GM23248 (cell line): ENCODE measurements around the gene RAP2C. TPM values are rescaled to one million over a fixed set of nuclear protein-coding genes. Genes with fewer than 3 reads are reported as not detected.

ENCODE experiments used
- DNase-seq: peaks from one replicate; pipeline ENCODE4 v3.0.0-alpha.2; 2015
- H2AFZ ChIP-seq: fragments of 200-600 bp; sonication (generic); 2 replicates; pipeline ENCODE4 v1.6.1; 2016; ENCODE audit warnings: antibody characterized with exemption
- H3F3A ChIP-seq: fragments of 200-600 bp; sonication (generic); 2 replicates; pipeline ENCODE4 v1.6.1; 2016; ENCODE audit warnings: mild to moderate bottlenecking, antibody characterized with exemption, mixed run types; ENCODE audit not compliant: insufficient read depth
- H3K27ac ChIP-seq: fragments of 200-600 bp; sonication (generic); 2 replicates; pipeline ENCODE4 v1.5.1; 2016; ENCODE audit warnings: mild to moderate bottlenecking
- H3K27me3 ChIP-seq: fragments of 200-600 bp; sonication (generic); replicated peaks from 2 replicates; pipeline ENCODE4 v1.6.1; 2016; ENCODE audit warnings: mild to moderate bottlenecking; ENCODE audit not compliant: insufficient read depth
- H3K36me3 ChIP-seq: fragments of 200-600 bp; sonication (generic); 2 replicates; pipeline ENCODE4 v1.6.1; 2016; ENCODE audit warnings: low read depth, mild to moderate bottlenecking
- H3K4me1 ChIP-seq: fragments of 200-600 bp; sonication (generic); 2 replicates; pipeline ENCODE4 v1.6.1; 2016; ENCODE audit warnings: mild to moderate bottlenecking; ENCODE audit not compliant: insufficient read depth
- H3K4me2 ChIP-seq: fragments of 200-600 bp; sonication (generic); one replicate; pipeline ENCODE4 v1.6.1; 2016; ENCODE audit warnings: mild to moderate bottlenecking; ENCODE audit not compliant: unreplicated experiment
- H3K4me3 ChIP-seq: fragments of 200-600 bp; sonication (generic); 2 replicates; pipeline ENCODE4 v1.5.1; 2016; ENCODE audit warnings: mild to moderate bottlenecking
- H3K79me2 ChIP-seq: fragments of 200-600 bp; sonication (generic); 2 replicates; pipeline ENCODE4 v1.6.1; 2016; ENCODE audit warnings: mild to moderate bottlenecking; ENCODE audit not compliant: insufficient read depth
- H3K9ac ChIP-seq: fragments of 200-600 bp; sonication (generic); 2 replicates; pipeline ENCODE4 v1.6.1; 2016; ENCODE audit warnings: mild to moderate bottlenecking
- H3K9me2 ChIP-seq: fragments of 200-600 bp; sonication (generic); 2 replicates; pipeline ENCODE4 v1.6.1; 2016; ENCODE audit warnings: mixed run types, mild to moderate bottlenecking, moderate library complexity; ENCODE audit not compliant: insufficient read depth
- H3K9me3 ChIP-seq: fragments of 200-600 bp; sonication (generic); one replicate; pipeline ENCODE4 v1.6.1; 2017; ENCODE audit warnings: low read depth
- H4K20me1 ChIP-seq: fragments of 200-600 bp; sonication (generic); 2 replicates; pipeline ENCODE4 v1.6.0; 2016; ENCODE audit not compliant: insufficient read depth
- EZH2 ChIP-seq: fragments of 200-600 bp; sonication (generic); IDR thresholded peaks from 2 replicates; pipeline ENCODE4 v1.6.1; 2018; ENCODE audit warnings: antibody characterized with exemption, mild to moderate bottlenecking; ENCODE audit not compliant: insufficient read depth, poor library complexity, severe bottlenecking
- EZH2phosphoT487 ChIP-seq: fragments of 200-600 bp; sonication (generic); IDR thresholded peaks from 2 replicates; pipeline ENCODE4 v1.6.1; 2018; ENCODE audit warnings: antibody characterized with exemption, moderate library complexity, mild to moderate bottlenecking, low read depth; ENCODE audit not compliant: insufficient read depth
- WGBS, 2 experiments: methylation state at CpG; one replicate each; pipeline ENCODE4 v1.1.6; 2015 to 2017; ENCODE audit warnings: low lambda C conversion rate in 2 of 2, low coverage in 1 of 2; ENCODE audit errors: missing lambda C conversion rate in 2 of 2; 5-methylcytosine and 5-hydroxymethylcytosine counted together
- in situ Hi-C: fragments of 300-500 bp; cut with MboI; formaldehyde crosslinking; loops from 2 replicates; pipeline ENCODE4 v1.15.0; 2020
- polyA plus RNA-seq: library from polyadenylated mRNA; unstranded; fragments of >200 nt; fragmentation: Nextera tagmentation; extraction: Ambion mirVana; gene quantifications from 2 replicates; pipeline ENCODE4 v1.2.1, GENCODE V29; 2016
- total RNA-seq: library from RNA; depleted of rRNA; stranded (reverse); fragments of >200 nt; shearing (Covaris generic); gene quantifications from 2 replicates; pipeline ENCODE4 v1.2.3, GENCODE V29; 2014

Gene RAP2C
- total and polyA plus RNA-seq, 2 experiments from 2014 or later, result 15.7 to 21.2 TPM

DNA sequence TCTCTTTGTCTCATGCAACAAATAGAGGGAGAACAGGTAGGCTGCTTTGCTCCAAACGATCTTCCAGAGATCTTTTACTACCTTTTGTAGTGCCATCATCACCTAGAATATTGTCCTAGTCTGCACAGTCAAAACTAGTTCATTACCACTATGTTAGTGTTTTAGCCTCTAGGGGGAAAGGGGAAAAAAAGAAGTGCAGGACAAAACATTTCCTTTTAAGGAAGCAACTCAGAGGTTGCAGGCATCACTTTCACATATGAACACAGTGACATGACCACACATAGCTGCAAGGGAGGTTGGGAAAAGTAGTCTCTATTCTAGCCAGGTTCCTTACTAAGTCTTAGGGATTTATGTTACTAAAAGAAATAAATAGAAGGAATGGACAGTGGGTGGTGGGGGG, 39.3 kb upstream of the RAP2C start:
- Histone ChIP-seq H3K79me2 (no peaks in the 10 kb centered on the region), H3K4me1 (no peaks in the 10 kb centered on the region), H3K4me3 (no peak overlapping the region), H3K9me2 (no peaks in the 10 kb centered on the region), H3K27ac (no peak overlapping the region), H3K36me3 (no peaks in the 10 kb centered on the region), H2AFZ (no peak overlapping the region), H3F3A (no peaks in the 10 kb centered on the region), H3K9me3 (no peaks in the 10 kb centered on the region), H3K27me3 (no peaks in the 10 kb centered on the region), H3K9ac (no peak overlapping the region), H3K4me2 (no peak overlapping the region), H4K20me1 (no peaks in the 10 kb centered on the region)
- TF ChIP-seq EZH2phosphoT487, result no peak
- TF ChIP-seq EZH2, result no peak
- WGBS, 2 experiments, result 56 to 67% methylated on average over 1 of the region's 1 CpG
- DNase-seq, result no peak
- in situ Hi-C loops, result no loop called here

DNA sequence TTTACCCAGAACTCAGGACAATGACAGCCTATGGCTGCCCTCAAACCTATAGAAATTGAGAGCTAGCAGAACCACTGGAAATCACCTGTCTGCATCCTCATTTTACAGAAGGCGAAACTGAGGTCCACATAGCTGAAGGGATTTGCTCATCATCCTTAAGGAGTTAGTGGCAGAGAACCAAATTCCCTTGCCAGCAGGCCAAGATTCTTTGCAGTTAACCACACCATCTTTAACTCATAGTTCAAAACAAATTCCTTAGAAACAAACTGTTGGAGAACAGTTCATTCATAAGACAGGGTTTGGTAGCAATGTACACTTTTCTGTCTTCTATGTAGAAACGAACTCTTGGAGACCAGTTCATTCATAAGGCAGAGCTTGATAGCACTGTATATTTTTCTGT, 37.9 kb upstream of the RAP2C start:
- H3K9me3 ChIP-seq, result no peaks in the 10 kb centered on the region
- 72 to 79% methylated on average over 2 of the region's 2 CpGs for WGBS, 2 experiments
- H4K20me1 ChIP-seq, result no peaks in the 10 kb centered on the region
- no peak overlapping the region for H3K27ac ChIP-seq
- no peaks in the 10 kb centered on the region for H3K36me3 ChIP-seq
- H3K4me1 ChIP-seq, result no peaks in the 10 kb centered on the region
- H2AFZ ChIP-seq, result no peak overlapping the region
- no peak overlapping the region for H3K9ac ChIP-seq
- H3K27me3 ChIP-seq, result no peaks in the 10 kb centered on the region
- in situ Hi-C loops, result no loop called here
- TF ChIP-seq EZH2 (no peak), EZH2phosphoT487 (no peak)
- H3K4me2 ChIP-seq, result no peak overlapping the region
- no peaks in the 10 kb centered on the region for H3F3A ChIP-seq
- H3K9me2 ChIP-seq, result no peaks in the 10 kb centered on the region
- DNase-seq, result peak; percentile 44
- H3K79me2 ChIP-seq, result no peaks in the 10 kb centered on the region
- H3K4me3 ChIP-seq, result no peak overlapping the region

DNA sequence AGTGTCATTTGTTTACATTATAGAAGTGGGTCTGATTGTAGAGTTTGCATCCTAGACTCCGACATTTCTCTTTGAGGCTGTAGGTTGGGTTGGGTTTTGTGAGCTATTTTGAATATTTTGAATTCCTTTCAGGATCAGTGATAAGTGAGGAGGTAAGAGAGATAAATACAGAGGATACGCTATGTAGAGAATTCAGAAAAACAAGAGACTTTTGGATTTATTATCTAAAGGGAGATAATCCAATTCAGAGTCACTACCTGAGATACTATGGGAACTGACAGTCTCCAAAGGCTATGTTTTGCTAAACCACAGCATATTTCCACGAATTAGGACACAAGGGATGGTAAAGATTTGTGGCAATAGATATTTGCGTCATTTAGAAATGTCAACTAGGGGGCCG, 16.9 kb upstream of the RAP2C start:
- no peak overlapping the region for H3K4me2 ChIP-seq
- no peak for TF ChIP-seq EZH2phosphoT487
- TF ChIP-seq EZH2, result no peak
- in situ Hi-C loops, result no loop called here

DNA sequence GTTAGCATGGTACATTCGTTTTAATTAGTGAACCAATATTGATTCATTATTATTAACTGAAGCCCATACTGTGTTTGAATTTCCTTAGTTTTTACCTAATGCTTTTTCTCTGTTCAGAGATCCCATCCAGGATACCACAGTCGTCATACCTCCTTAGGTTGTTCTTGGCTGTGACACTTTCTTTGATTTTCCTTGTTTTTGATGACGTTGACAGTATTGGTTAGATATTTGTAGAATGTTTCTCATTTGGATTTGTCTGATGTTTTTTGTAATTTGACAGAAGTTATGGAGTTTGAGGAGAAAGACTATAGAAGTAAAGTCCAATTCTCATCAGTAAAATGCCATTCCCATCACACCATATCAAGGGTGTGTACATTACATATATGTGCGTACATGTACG, 16.2 kb upstream of the RAP2C start:
- TF ChIP-seq EZH2 (no peak), EZH2phosphoT487 (no peak)
- H3K9ac ChIP-seq, result no peak overlapping the region
- no peak overlapping the region for H3K27ac ChIP-seq
- 87 to 94% methylated on average over 5 of the region's 5 CpGs for WGBS, 2 experiments
- no peaks in the 10 kb centered on the region for H3F3A ChIP-seq
- H2AFZ ChIP-seq, result no peak overlapping the region
- no peak overlapping the region for H3K4me2 ChIP-seq
- no peaks in the 10 kb centered on the region for H3K36me3 ChIP-seq
- H4K20me1 ChIP-seq, result no peaks in the 10 kb centered on the region
- in situ Hi-C loops, result no loop called here
- H3K27me3 ChIP-seq, result no peaks in the 10 kb centered on the region
- no peak overlapping the region for H3K4me3 ChIP-seq
- no peaks in the 10 kb centered on the region for H3K9me2 ChIP-seq
- no peaks in the 10 kb centered on the region for H3K79me2 ChIP-seq
- no peaks in the 10 kb centered on the region for H3K9me3 ChIP-seq
- H3K4me1 ChIP-seq, result no peaks in the 10 kb centered on the region
- DNase-seq, result no peak

More for the DNA sequence above, 16.9 kb upstream of the RAP2C start:
- Histone ChIP-seq H3K4me3 (no peak overlapping the region), H3K4me1 (no peaks in the 10 kb centered on the region), H2AFZ (no peak overlapping the region), H3K9ac (no peak overlapping the region), H3K27me3 (no peaks in the 10 kb centered on the region), H3F3A (no peaks in the 10 kb centered on the region), H3K36me3 (no peaks in the 10 kb centered on the region), H3K9me3 (no peaks in the 10 kb centered on the region), H3K9me2 (no peaks in the 10 kb centered on the region), H3K27ac (no peak overlapping the region), H4K20me1 (no peaks in the 10 kb centered on the region), H3K79me2 (no peaks in the 10 kb centered on the region)
- no peak for DNase-seq
- WGBS, 2 experiments, result 92 to 95% methylated on average over 5 of the region's 5 CpGs

DNA sequence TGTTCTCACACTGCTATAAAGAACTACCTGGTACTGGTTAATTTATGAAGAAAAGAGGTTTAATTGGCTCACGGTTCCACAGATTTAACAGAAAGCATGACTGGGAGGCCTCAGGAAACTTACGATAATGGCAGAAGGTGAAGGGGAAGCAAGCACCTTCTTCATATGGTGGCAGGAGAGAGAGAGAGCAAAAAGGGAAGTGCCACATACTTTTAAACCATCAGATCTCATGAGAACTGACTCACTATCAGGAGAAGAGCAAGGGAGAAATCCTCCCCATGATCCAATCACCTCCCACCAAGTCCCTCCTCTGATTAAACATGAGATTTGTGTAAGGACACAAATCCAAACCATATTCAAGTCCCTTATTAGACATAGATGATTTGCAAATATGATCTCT, 12.3 kb upstream of the RAP2C start:
- H3K79me2 ChIP-seq, result no peaks in the 10 kb centered on the region
- no peaks in the 10 kb centered on the region for H4K20me1 ChIP-seq
- no peaks in the 10 kb centered on the region for H3K36me3 ChIP-seq
- no peak for TF ChIP-seq EZH2phosphoT487
- TF ChIP-seq EZH2, result no peak
- no peak for DNase-seq
- no peak overlapping the region for H3K4me3 ChIP-seq
- H3K9ac ChIP-seq, result no peak overlapping the region
- H3F3A ChIP-seq, result no peaks in the 10 kb centered on the region
- H2AFZ ChIP-seq, result no peak overlapping the region
- no peak overlapping the region for H3K4me2 ChIP-seq
- 95 to 100% methylated on average over 2 of the region's 2 CpGs for WGBS, 2 experiments
- H3K9me3 ChIP-seq, result no peaks in the 10 kb centered on the region
- in situ Hi-C loops, result no loop called here
- no peaks in the 10 kb centered on the region for H3K9me2 ChIP-seq
- H3K27ac ChIP-seq, result no peak overlapping the region
- no peaks in the 10 kb centered on the region for H3K4me1 ChIP-seq
- H3K27me3 ChIP-seq, result no peaks in the 10 kb centered on the region
